ENCODE measurements around the gene CKAP4. TPM values are rescaled to one million over a fixed set of nuclear protein-coding genes. Genes with fewer than 3 reads are reported as not detected.
"Not testable (repeated sequence)": the region's sequence is repeated elsewhere in the genome, so short reads cannot be mapped to it uniquely, and the experiment has no call there.

CKAP4 gene
- total RNA-seq: 10 to 100 TPM; 36.2 to 56.4 TPM
- long read RNA-seq, transcript CKAP4-201 (2 exons, 3,093 nt): major isoform, 11 of 16 reads
- long read RNA-seq, partial matches to known transcripts: 0 of 16 reads
- long read RNA-seq, other reads (novel, unspliced or antisense): 5 of 16 reads

GRCh38 chr12:106247674-106248311 is at the start of gene CKAP4:
Gene CKAP4, minus strand, starts transcription at chr12:106248020. Its CDS starts 169 bp downstream, at chr12:106247851.
- intact Hi-C loops (cut with DNase I): loop anchor here in 1 of 2 donors (5.0 kb wide), 1 partner anchor 55 kb away; the partner anchor contains the start of gene TCP11L2
- ATAC-seq (peak; percentile 81 to 87), DNase-seq (peak; percentile 85)

DNA sequence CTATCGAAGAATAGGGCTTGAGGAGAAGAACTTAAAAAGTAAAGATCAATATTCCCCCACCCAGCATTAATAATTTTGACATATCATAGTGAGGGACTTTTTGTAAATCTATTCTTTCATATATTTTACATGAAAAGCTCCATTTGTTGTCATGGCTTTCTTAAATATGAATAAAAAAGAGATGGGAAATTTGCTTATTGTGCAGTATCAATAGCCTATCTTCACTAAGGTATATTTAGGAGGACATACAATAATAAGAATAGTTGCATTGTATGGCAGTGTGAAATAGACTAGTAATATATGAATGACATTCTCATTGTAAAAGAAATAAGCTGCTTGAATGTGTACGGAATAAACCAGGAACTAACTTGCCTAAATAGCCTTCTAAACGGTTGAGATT is 49.3 kb upstream of the CKAP4 start:
- DNase-seq: no peak
- ATAC-seq: no peak
- intact Hi-C loops (cut with DNase I): no loop called here

DNA sequence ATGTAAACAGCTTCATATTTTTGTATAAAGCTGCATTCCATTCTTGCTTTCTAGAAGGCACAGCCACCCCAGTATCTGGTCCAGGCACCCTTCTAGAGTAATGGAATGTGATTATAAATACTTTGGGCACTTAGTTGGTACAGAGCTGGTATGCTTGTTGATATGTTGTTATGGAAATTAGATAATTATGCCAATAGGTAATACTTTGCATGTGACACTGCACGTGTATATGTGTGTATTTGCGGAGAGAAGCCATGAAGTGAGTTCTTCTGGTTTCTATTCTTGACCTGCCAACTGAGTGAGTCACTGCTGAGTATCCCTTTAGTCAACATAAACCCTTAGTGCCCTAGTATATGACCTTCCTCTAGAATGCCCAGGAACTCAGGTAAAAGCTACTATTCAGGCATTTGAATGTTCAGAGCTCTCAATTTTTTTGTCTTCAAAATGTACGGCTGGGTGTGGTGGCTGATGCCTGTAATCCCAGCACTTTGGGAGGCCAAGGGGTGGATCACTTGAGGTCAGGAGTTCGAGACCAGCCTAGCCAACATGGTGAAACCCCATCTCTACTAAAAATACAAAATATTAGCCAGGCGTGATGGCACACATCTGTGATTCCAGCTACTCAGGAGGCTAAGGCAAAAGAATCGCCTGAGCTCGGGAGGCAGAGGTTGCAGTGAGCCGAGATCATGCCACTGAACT is 48.5 kb upstream of the CKAP4 start:
- DNase-seq (no peak), ATAC-seq (peak in 1 of 2 donors; percentile 63)
- intact Hi-C loops (cut with DNase I): no loop called here

DNA sequence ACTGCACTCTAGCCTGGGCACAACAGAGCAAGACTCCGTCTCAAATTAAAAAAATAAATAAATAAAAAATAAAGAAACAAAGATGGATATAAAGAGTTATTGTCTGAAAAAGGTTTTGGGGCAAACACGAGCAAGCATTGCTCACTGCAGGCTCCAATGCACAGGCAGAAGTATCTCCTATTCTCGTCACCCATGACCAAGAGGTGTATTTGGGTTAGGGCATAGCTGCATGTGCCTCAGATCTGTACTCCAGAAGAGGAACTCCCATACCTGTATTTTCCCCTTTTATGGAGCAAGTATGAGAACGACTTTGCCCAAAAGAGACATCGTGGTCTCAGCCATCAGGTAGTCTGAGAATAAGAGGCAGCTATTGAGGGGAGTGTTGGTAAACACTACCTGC is 44.5 kb upstream of the CKAP4 start:
- intact Hi-C loops (cut with DNase I): no loop called here
- ATAC-seq: no peak

DNA sequence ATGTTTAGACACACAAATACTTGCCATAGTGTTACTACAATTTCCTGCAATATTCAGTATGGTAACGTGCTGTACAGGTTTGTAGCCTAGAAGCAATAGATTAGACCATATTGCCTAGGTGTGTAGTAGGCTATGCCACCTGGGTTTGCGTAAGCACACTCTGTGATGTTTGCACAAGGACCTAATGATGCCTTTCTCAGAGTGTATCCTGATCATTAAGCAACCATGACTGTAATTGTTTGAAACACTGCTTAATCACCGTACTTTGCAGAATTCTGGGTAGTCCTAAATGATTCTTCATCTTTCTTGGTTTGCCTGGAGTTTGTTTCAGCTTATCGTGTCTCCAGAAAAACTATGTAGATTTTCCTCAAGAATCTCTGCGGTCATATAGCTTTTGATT is 43.5 kb upstream of the CKAP4 start:
- DNase-seq (no peak), ATAC-seq (no peak)
- intact Hi-C loops (cut with DNase I): no loop called here

More for the DNA sequence above, 44.5 kb upstream of the CKAP4 start:
- DNase-seq: no peak

- ATAC-seq (no peak), DNase-seq (no peak)
- intact Hi-C loops (cut with DNase I): no loop called here
These were observed 42.8 kb upstream of the CKAP4 start for GRCh38 chr12:106290666-106291065.

GRCh38 chr12:106289196-106289681 is 41.4 kb upstream of the CKAP4 start:
- intact Hi-C loops (cut with DNase I): no loop called here
- ATAC-seq: no peak
- no peak for DNase-seq

GRCh38 chr12:106288494-106289195 is 40.8 kb upstream of the CKAP4 start:
- peak in 1 of 2 donors; percentile 60 for ATAC-seq
- intact Hi-C loops (cut with DNase I): no loop called here
- no peak for DNase-seq

GRCh38 chr12:106288101-106288493 is 40.3 kb upstream of the CKAP4 start:
- no peak for ATAC-seq
- intact Hi-C loops (cut with DNase I): no loop called here
- no peak for DNase-seq

DNA sequence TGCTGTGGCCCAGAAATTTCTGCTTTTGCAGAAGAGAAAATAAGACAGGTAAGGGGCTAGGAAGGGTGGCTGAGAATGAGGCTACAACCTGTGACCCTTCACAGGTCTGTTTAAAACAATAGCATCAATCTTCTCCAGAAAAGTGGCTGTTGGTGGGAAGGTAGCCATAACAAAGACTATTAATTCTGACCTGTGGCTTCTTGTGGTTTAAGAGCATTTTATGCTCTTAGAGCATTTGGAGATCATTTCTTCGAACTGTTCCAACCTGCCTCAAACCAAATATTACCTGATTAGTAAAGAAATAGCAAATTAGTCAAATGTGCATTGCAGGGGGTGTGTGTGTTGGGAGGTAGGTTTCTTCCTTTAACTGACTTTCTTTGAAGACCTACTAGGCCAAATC is 39.5 kb upstream of the CKAP4 start:
- intact Hi-C loops (cut with DNase I): no loop called here
- ATAC-seq (no peak), DNase-seq (no peak)

DNA sequence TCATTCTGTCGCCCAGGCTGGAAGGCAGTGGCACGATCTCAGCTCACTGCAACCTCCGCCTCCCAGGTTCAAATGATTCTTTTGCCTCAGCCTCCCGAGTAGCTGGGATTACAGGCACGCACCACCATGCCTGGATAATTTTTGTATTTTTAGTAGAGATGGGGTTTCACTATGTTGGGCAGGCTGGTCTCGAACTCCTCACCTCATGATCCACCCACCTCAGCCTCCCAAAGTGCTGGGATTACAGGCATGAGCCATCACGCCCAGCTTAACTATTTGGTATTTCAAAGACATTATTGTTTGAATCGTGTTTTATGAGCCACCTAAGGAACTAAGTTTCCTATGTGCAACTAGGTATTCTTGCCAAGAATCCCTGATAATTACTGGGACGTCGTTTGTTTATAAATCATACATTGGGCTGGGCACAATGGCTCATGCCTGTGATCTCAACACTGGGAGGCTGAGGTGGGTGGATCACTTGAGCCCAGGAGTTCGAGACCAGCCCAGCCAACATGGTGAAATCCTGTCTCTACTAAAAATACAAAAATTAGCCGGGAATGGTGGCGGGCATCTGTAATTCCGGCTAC is 38.8 kb upstream of the CKAP4 start:
- DNase-seq; intact Hi-C loops (cut with DNase I); ATAC-seq: not testable (repeated sequence)

GRCh38 chr12:106285982-106286381 is 38.2 kb upstream of the CKAP4 start:
- DNase-seq (no peak), ATAC-seq (no peak)
- intact Hi-C loops (cut with DNase I): no loop called here

- DNase-seq (no peak), ATAC-seq (peak; percentile 43 to 63)
- intact Hi-C loops (cut with DNase I): loop anchor here (5.0 kb wide), 1 partner anchor 57 kb away; no protein-coding TSS in a partner anchor
These were observed 36.7 kb upstream of the CKAP4 start for GRCh38 chr12:106284358-106285105.

GRCh38 chr12:106282457-106283097 is 34.8 kb upstream of the CKAP4 start:
- intact Hi-C loops (cut with DNase I): loop anchor here (5.0 kb wide), 1 partner anchor 55 kb away; no protein-coding TSS in a partner anchor
- DNase-seq: no peak
- peak; percentile 51 to 85 for ATAC-seq

DNA sequence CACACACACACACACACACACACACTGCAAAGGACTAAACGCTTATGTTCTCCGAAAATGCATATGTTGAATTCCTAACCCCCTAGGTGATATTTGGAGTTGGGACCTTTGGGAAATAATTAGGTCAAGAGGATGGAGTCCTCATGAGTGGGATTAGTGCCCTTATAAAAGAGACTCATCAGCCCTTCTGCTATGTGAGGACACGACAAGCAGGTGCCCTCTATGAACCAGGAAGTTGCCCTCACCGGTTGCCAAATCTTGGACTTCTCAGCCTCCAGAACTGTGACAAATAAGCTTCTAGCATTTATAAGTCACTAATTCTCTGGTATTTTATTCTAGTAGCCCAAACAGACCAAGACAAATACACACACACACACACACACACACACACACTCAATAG is 34.0 kb upstream of the CKAP4 start:
- ATAC-seq (no peak), DNase-seq (no peak)
- intact Hi-C loops (cut with DNase I): loop anchor here (5.0 kb wide), 1 partner anchor 55 kb away; no protein-coding TSS in a partner anchor

DNA sequence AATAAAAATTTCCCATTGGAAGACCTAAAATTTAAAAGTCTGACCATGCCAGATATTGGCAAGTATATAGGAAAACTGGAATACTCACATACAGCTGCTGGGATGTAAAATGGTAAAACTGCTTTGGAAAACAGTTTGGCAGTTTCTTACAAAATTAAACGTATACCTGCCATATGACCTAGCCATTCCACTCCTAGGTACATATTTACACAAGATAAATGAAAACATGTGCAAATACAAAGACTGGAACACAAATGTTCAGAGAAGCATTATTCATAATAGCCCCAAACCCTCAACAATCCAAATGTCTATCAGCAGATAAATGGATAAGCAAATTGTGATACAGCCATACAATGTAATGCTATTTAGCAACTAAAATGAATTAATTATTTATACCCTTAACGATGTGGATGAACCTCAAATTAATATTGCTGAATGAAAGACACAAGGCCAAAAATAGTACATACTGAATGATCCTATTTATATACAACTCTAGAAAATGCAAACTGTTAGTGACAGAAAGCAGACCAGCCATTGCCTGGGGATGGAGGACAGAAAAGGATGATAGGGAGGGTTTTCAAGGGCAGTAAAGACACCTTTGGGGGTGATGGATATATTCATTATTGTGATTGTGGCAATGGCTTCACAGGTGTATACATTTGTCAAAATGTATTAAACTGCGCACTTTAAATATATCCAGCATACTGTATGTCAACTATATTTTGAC is 33.4 kb upstream of the CKAP4 start:
- intact Hi-C loops (cut with DNase I): loop anchor here (5.0 kb wide), 1 partner anchor 54 kb away; no protein-coding TSS in a partner anchor
- DNase-seq (no peak), ATAC-seq (peak in 1 of 2 donors; percentile 67)

DNA sequence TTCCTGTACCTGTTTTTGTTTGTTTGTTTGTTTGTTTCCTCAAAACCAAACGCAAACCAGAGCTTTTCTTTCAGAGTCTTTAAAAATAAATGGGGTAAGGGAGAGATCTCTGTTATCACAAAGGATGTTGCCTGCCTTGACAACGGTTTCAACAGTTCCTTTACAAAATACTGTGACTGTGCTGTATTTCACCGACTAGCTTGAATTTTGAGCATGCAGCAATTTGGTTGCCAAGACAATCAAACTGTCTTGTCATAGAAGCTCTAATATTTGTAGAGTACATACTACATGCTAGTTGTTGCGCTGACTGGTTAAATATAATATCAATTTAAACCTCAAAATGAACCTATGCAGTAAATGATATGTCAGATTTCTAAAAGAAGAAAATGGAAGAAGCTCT is 32.3 kb upstream of the CKAP4 start:
- ATAC-seq (no peak), DNase-seq (no peak)
- intact Hi-C loops (cut with DNase I): loop anchor here (5.0 kb wide), 1 partner anchor 53 kb away; no protein-coding TSS in a partner anchor

All from left cardiac atrium (tissue), 4 donors.